HUES6 (cell line): ENCODE results near the gene INVS.

Source experiments
- H3K27ac ChIP-seq: 2 replicates; pipeline ENCODE4 v1.7.0; 2013; ENCODE audit warnings: low read depth, mild to moderate bottlenecking, low read length, inconsistent platforms
- H3K27me3 ChIP-seq: 2 replicates; pipeline ENCODE4 v1.6.1; 2013; ENCODE audit warnings: low read length; ENCODE audit not compliant: control insufficient read depth, insufficient read depth
- H3K36me3 ChIP-seq: 2 replicates; pipeline ENCODE4 v1.6.1; 2013; ENCODE audit warnings: low read length; ENCODE audit not compliant: control insufficient read depth, insufficient read depth
- H3K4me1 ChIP-seq: 2 replicates; pipeline ENCODE4 v1.6.1; 2013; ENCODE audit warnings: low read length; ENCODE audit not compliant: control insufficient read depth, insufficient read depth
- H3K4me3 ChIP-seq: 2 replicates; pipeline ENCODE4 v1.5.1; 2013; ENCODE audit warnings: low read depth, low read length
- H3K9ac ChIP-seq: one replicate; pipeline ENCODE4 v1.6.1; 2013; ENCODE audit warnings: mild to moderate bottlenecking, low read length
- H3K9me3 ChIP-seq: 2 replicates; pipeline ENCODE4 v1.6.1; 2013; ENCODE audit warnings: low read depth, low read length; ENCODE audit not compliant: control insufficient read depth, insufficient read depth

INVS gene

DNA sequence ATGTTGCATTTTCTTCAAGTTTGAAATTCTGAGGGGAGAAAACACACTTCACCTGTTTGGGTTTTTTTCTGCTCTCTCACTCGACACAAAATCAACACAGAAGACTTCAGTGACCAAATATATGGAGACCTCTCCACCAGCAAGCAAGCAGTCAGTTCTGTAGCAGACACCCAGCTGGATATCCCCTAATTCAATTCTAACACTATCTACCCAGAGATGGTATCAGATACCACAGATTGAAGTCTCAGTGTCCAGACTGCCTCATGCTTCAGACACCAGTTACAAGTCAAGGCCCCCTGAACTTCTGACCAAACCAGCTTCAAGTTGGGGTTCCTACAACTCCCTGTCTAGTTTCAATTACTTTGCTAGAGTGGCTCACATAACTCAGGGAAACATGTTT, 97.8 kb downstream of the INVS start:
- Histone ChIP-seq H3K27me3 (no peaks in the 10 kb centered on the region), H3K9ac (no peak overlapping the region), H3K4me1 (no peaks in the 10 kb centered on the region), H3K27ac (no peak overlapping the region), H3K36me3 (no peaks in the 10 kb centered on the region), H3K4me3 (no peak overlapping the region), H3K9me3 (peaks cover 2% of the 10 kb centered on the region; the same call in 1 of the 2 replicates)

- H3K9me3 ChIP-seq, result no peaks in the 10 kb centered on the region; the same call in 1 of the 2 replicates
- no peak overlapping the region for H3K9ac ChIP-seq
- no peak overlapping the region for H3K27ac ChIP-seq
- H3K36me3 ChIP-seq, result no peaks in the 10 kb centered on the region
- no peak overlapping the region for H3K4me3 ChIP-seq
- no peaks in the 10 kb centered on the region for H3K27me3 ChIP-seq
- no peaks in the 10 kb centered on the region for H3K4me1 ChIP-seq
Measured at GRCh38 chr9:100197553-100197952, 98.5 kb downstream of the INVS start.

DNA sequence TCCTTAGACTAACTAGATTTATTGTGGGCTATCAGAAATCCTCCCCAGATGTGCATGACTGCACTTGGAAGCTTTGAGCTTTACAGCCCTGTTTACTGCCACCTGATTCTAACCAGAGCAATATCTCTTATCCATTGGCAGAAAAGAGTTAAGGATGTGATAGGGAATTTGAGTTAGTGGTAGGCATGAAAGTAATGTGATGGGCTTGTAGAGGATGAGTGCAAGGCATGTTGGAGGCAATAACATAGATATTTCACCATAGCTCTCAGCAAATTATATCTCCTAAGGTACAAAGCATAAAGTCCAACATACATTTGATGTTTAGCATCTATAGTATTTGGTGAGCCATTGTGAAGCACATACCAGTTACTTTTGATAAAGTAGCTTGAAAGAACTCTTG, 103.8 kb downstream of the INVS start:
- Histone ChIP-seq H3K4me1 (0 out of 2 replicates have a peak, but pooled peaks cover 4% of the 10 kb centered on the region), H3K36me3 (no peaks in the 10 kb centered on the region), H3K27ac (no peak overlapping the region), H3K9me3 (no peaks in the 10 kb centered on the region; the same call in 1 of the 2 replicates), H3K27me3 (no peaks in the 10 kb centered on the region), H3K4me3 (no peak overlapping the region), H3K9ac (no peak overlapping the region)

- 0 out of 2 replicates have a peak, but pooled peaks cover 4% of the 10 kb centered on the region for H3K4me1 ChIP-seq
- no peaks in the 10 kb centered on the region for H3K9me3 ChIP-seq
- no peaks in the 10 kb centered on the region for H3K27me3 ChIP-seq
- H3K36me3 ChIP-seq, result no peaks in the 10 kb centered on the region
- no peak overlapping the region for H3K4me3 ChIP-seq
- no peak overlapping the region for H3K27ac ChIP-seq
- no peak overlapping the region for H3K9ac ChIP-seq
Measured at GRCh38 chr9:100204796-100205195, 105.8 kb downstream of the INVS start.

DNA sequence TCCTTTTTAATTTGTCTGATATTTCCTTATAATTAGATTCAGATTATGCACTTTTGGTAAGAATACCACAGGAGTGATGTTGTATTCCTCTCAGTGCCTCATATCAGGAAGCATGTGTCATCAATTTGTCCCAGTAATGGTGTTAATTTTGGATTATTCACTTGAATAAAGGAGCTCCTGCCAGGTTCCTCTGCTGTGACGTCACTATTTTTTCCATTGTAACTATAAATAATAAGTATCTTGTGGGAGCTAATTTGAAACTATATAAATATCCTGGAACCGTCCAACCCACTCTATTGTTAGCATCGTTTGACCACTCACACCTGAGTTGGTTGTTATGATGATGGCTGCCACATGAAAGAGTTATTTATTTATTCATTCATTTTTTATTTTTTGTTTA, 107.9 kb downstream of the INVS start:
- H3K9ac ChIP-seq, result no peak overlapping the region
- H3K4me3 ChIP-seq, result no peak overlapping the region
- H3K27me3 ChIP-seq, result no peaks in the 10 kb centered on the region
- H3K36me3 ChIP-seq, result no peaks in the 10 kb centered on the region
- H3K9me3 ChIP-seq, result no peaks in the 10 kb centered on the region
- no peak overlapping the region for H3K27ac ChIP-seq
- 0 out of 2 replicates have a peak, but pooled peaks cover 4% of the 10 kb centered on the region for H3K4me1 ChIP-seq

DNA sequence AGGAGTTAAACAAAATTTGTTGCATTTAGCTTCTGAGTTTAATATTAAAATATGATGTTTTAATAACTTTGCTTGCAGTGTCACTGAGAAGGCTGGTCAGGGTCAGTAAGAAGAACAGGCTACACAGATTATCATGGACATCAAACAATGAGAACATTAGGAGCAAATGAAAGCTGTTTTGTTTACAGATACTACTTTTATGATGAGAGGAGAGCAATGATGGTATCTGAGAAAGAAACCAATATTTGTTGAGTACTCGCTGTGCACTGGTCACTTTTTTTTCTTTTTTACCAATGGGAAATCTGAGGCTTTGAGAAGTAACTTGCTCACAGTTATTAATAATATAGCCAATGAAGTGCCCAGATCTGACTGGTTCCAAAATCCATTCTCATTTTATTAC, 109.6 kb downstream of the INVS start:
- no peak overlapping the region for H3K27ac ChIP-seq
- no peaks in the 10 kb centered on the region for H3K27me3 ChIP-seq
- H3K4me3 ChIP-seq, result no peak overlapping the region
- H3K36me3 ChIP-seq, result no peaks in the 10 kb centered on the region
- peaks cover 4% of the 10 kb centered on the region; the same call in 1 of the 2 replicates for H3K4me1 ChIP-seq
- H3K9me3 ChIP-seq, result no peaks in the 10 kb centered on the region
- H3K9ac ChIP-seq, result no peak overlapping the region

DNA sequence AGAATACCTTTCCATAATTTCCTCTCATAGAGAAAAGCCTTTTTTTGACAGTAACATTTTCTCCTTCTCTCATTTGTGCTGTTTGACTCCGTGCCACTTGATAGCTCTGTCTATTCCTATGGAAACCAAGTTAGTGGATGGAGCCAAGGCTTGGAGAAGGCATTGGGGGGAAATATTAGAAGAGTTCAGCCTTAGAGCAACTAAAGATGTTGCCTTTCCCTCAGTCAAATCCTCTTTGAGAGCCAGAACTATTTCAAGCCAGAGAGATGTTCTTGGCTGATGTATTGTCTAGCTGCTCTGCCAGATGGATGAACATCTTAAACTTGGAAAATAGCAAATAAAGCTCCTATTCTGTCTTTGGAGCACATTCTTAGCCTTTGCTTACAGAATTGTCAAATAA, 112.4 kb downstream of the INVS start:
- Histone ChIP-seq H3K9ac (no peak overlapping the region), H3K27me3 (no peaks in the 10 kb centered on the region), H3K4me1 (no peaks in the 10 kb centered on the region; the same call in 1 of the 2 replicates), H3K4me3 (no peak overlapping the region), H3K36me3 (no peaks in the 10 kb centered on the region), H3K27ac (no peak overlapping the region), H3K9me3 (no peaks in the 10 kb centered on the region)

DNA sequence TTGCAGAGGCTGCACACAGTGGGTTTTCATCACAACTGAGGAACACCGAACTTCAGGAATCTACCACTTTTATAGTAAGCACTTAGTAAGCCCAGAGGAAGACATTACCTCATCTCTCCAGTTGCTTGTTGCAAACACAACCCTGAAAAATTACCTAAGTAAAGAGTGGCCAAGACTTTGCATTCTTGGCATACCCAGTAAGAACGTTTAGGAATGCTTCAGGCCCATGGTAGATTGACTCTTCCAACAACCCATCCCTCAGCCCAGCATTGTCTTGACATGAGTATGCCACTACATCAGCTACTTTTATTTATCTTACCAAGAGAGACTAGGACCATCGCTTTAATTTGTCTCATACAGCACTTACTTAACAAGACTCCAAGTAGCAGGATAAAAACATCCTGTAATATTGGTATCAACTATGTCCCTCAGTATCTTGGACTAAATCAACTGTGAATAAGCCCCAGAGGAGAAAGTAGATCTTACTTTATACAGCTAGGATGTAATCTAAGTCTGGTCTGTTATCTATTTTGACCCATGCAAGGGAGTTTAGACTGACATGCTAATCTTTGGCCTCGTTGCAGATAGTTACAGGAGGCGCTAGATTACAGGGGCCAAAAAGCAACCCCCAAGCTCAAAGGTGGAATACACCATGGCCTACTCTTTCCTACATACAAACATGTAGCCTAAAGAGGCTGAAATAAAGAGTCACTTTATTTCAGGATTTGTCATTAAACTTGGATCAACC, 114.9 kb downstream of the INVS start:
- Histone ChIP-seq H3K36me3 (no peaks in the 10 kb centered on the region), H3K4me3 (no peak overlapping the region), H3K9me3 (no peaks in the 10 kb centered on the region), H3K27me3 (no peaks in the 10 kb centered on the region), H3K4me1 (no peaks in the 10 kb centered on the region; the same call in 1 of the 2 replicates), H3K27ac (no peak overlapping the region), H3K9ac (no peak overlapping the region)

GRCh38 chr9:100216178-100216787, 117.2 kb downstream of the INVS start:
- no peaks in the 10 kb centered on the region for H3K36me3 ChIP-seq

GRCh38 chr9:100217536-100217935, 118.5 kb downstream of the INVS start:
- no peak overlapping the region for H3K9ac ChIP-seq
- no peaks in the 10 kb centered on the region for H3K27me3 ChIP-seq
- H3K4me3 ChIP-seq, result no peak overlapping the region
- no peaks in the 10 kb centered on the region for H3K9me3 ChIP-seq
- no peaks in the 10 kb centered on the region for H3K36me3 ChIP-seq
- no peak overlapping the region for H3K27ac ChIP-seq
- no peaks in the 10 kb centered on the region; the same call in 1 of the 2 replicates for H3K4me1 ChIP-seq

More at GRCh38 chr9:100216178-100216787, 117.2 kb downstream of the INVS start:
- Histone ChIP-seq H3K9ac (no peak overlapping the region), H3K4me1 (no peaks in the 10 kb centered on the region; the same call in 1 of the 2 replicates), H3K9me3 (no peaks in the 10 kb centered on the region), H3K27ac (no peak overlapping the region), H3K4me3 (no peak overlapping the region), H3K27me3 (no peaks in the 10 kb centered on the region)

DNA sequence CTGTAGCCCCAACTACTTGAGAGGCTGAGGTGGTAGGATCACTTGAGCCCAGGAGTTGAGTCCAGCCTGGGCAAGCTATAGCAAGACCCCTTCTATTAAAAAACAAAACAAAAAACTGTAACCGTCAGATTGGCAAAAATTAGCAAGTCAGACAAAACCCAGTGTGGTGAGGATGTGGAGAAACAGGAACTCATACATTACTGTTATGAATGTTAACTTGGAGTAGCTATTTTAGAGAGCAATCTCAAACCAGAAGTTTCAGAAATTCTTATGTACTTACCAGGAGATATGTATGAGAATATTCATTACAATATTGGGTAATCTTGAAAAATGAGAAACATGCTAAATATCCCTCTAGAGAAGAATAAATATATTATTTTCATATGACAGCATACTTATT, 120.3 kb downstream of the INVS start:
- Histone ChIP-seq H3K27ac (no peak overlapping the region), H3K36me3 (no peaks in the 10 kb centered on the region), H3K4me3 (no peak overlapping the region), H3K9me3 (no peaks in the 10 kb centered on the region), H3K4me1 (no peaks in the 10 kb centered on the region; the same call in 1 of the 2 replicates), H3K27me3 (no peaks in the 10 kb centered on the region), H3K9ac (no peak overlapping the region)
